Activated naive CD4-positive, alpha-beta T cell treated with anti-CD3 and anti-CD28 coated beads for 36 hours (primary cell): ENCODE measurements around the gene ARPIN. TPM values are rescaled to one million over a fixed set of nuclear protein-coding genes. Genes with fewer than 3 reads are reported as not detected.
"Not testable (repeated sequence)": the region's sequence is repeated elsewhere in the genome, so short reads cannot be mapped to it uniquely, and the experiment has no call there.

Experiments
- CTCF ChIA-PET: fragments of 350-600 bp; sonication (Branson Sonifier 250); formaldehyde crosslinking; loops from one replicate; lab custom pipeline; 2021; ENCODE audit warnings: antibody characterized with exemption; lab: Charles Lee
- DNase-seq: peaks from one replicate; pipeline ENCODE4 v3.0.0-alpha.2; 2020
- H3K27ac Mint-ChIP-seq: one replicate; pipeline ENCODE4 v1.8.0; 2021; ENCODE audit warnings: mild to moderate bottlenecking, mixed read lengths
- H3K27me3 Mint-ChIP-seq: one replicate; pipeline ENCODE4 v1.8.0; 2021; ENCODE audit warnings: low read depth, mixed read lengths
- H3K36me3 Mint-ChIP-seq: one replicate; pipeline ENCODE4 v1.8.0; 2021; ENCODE audit warnings: low read depth, mixed read lengths
- H3K4me1 Mint-ChIP-seq: one replicate; pipeline ENCODE4 v1.8.0; 2021; ENCODE audit warnings: low read depth, mixed read lengths
- H3K4me3 Mint-ChIP-seq: one replicate; pipeline ENCODE4 v1.8.0; 2021; ENCODE audit warnings: mild to moderate bottlenecking, moderate library complexity, mixed read lengths
- H3K9me3 Mint-ChIP-seq: one replicate; pipeline ENCODE4 v1.8.0; 2021; ENCODE audit warnings: mixed read lengths
- intact Hi-C: fragments of 100-400 bp; cut with micrococcal nuclease; formaldehyde crosslinking; loops from one replicate; pipeline ENCODE4 v1.15.1; 2023
- total RNA-seq, 2 experiments: library from RNA; stranded (reverse); gene quantifications; one replicate each; pipeline ENCODE4 v1.2.3, GENCODE V29; 2021

ARPIN gene
- not detected for total RNA-seq

DNA sequence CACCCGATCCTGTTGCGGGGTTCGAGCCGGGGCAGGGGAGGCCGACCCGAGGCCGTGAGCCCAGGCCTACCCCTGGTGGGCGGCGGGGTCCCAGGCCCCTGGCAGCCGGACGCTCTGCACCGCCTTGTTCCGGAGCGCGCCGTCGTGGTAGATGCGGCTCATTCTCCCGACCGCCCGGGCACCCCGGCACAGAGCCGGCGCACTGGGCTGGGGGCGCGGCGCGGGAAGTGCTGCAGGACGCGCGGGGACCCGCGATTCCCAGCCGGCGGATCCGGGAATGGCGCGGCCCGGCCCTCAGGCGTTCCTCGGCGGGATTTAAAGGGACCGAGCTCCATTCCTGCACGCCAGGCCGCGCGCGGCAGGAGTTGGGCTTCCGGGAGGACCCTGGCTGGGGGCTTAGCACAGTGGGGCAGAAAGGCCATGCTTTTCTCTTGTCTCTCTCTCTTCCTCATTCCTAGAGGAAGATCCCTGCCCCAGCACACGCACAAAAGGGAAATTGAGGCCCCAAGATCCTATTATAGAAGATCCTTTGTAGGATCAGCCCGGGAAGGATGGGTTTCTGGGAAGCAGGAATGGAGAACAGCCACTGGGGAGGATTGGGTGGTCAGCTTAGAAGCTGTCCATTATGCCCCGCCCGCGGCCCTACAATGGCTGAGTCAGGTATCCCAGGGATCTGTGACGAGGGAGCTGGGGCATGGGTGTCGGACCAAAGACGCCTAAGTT is at the start of gene ARPIN:
ARPIN (minus strand) TSS at position 279 of the 723 bp plus-strand sequence; CDS start at position 162, 117 bp downstream.
- Mint-ChIP-seq H3K9me3 (no peaks in the 10 kb centered on the region), H3K27me3 (peaks cover 37% of the 10 kb centered on the region), H3K4me1 (peaks cover 6% of the 10 kb centered on the region), H3K4me3 (peak within 1 kb of the TSS; percentile 19), H3K36me3 (no peaks in the 10 kb centered on the region), H3K27ac (no peak within 1 kb of the TSS)
- intact Hi-C loops: no loop called here
- CTCF ChIA-PET: interaction anchor here (0.7 to 1.1 kb wide), 3 partner anchors 14 to 174 kb away, joined by 3 to 5 read pairs (median 4); no protein-coding TSS in a partner anchor
- DNase-seq: no peak

DNA sequence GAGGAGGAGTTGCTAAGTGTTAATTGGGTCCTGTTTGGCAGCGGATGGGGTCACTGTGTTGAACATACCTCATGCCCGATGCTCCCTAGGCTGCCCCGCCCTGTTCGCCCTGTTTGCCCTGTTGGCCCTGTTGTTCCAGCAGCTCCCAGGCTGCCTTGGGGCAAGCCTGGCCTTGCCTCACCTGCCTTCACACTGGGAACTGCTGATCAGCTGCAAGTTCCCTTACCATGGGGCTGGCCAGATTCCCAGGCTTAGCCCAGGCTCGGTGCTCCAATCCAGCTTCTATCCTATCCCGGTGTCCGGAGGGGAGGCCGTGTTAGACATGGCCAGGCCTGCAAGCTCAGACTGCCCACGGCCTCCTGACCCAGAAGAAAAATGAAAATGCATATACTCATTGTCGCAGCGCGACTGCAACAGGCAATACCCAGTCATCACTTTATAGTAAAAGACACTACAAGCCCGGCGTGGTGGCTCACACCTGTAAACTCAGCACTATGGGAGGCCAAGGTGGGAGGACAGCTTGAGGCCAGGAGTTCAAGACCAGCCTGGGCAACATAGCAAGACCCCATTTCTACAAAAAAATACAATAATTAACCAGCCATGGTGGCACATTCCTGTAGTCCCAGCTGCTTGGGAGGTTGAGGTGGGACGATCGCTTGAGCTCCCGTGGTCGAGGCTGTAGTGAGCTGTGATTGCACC is 45.5 kb upstream of the ARPIN start:
- Mint-ChIP-seq H3K4me1 (no peaks in the 10 kb centered on the region), H3K4me3 (no peak overlapping the region), H3K27ac (no peak overlapping the region), H3K27me3 (no peaks in the 10 kb centered on the region), H3K9me3 (peaks cover 4% of the 10 kb centered on the region), H3K36me3 (no peaks in the 10 kb centered on the region)
- intact Hi-C loops: no loop called here
- CTCF ChIA-PET: interaction anchor here (1.1 to 1.4 kb wide), 2 partner anchors 11 to 83 kb away, joined by 3 read pairs; no protein-coding TSS in a partner anchor
- DNase-seq: no peak

DNA sequence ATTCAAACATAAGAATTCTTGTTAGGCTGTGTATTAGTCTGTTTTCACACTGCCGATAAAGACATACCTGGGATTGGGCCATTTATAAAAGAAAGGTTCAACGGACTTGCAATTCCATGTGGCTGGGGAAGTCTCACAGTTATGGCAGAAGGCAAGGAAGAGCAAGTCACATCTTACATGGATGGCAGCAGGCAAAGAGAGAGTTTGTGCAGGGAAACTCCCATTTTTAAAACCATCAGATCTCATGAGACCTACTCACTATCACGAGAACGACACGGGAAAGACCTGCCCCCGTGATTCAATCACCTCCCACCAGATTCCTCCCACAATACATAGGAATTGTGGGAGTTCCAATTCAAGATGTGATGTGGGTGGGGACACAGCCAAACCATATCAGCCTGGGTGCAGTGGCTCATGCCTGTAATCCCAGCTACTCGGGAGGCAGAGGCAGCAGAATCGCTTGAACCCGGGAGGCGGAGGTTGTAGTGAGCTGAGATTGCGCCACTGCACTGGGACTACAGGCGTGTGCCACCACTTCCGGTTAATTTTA is 42.8 kb upstream of the ARPIN start:
- H3K4me1 Mint-ChIP-seq, H3K27me3 Mint-ChIP-seq, DNase-seq, H3K9me3 Mint-ChIP-seq, CTCF ChIA-PET, H3K4me3 Mint-ChIP-seq, H3K27ac Mint-ChIP-seq, intact Hi-C loops, H3K36me3 Mint-ChIP-seq: not testable (repeated sequence)

DNA sequence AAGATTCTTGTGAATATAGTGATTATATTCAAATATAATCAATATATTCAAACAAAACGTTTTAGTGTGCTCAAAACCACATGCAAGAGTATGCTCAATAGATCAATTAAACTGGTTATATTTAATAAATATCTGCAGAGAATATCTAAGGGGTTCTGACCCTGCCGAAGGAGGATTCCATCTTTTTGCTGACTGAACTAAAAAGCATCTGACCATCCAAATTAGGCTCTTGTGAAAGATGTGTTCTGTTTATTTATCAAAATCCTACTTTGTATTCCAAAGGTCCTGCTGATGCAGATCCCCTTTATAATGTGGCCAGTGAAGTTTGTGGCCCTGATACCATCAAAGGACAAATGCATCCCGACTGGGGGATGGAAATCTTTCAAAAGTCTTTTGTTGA is 41.8 kb upstream of the ARPIN start:
- Mint-ChIP-seq H3K27ac (no peak overlapping the region), H3K4me3 (no peak overlapping the region), H3K4me1 (no peaks in the 10 kb centered on the region), H3K9me3 (peaks cover 4% of the 10 kb centered on the region), H3K36me3 (no peaks in the 10 kb centered on the region), H3K27me3 (no peaks in the 10 kb centered on the region)
- intact Hi-C loops: no loop called here
- CTCF ChIA-PET: no interaction called here
- no peak for DNase-seq

DNA sequence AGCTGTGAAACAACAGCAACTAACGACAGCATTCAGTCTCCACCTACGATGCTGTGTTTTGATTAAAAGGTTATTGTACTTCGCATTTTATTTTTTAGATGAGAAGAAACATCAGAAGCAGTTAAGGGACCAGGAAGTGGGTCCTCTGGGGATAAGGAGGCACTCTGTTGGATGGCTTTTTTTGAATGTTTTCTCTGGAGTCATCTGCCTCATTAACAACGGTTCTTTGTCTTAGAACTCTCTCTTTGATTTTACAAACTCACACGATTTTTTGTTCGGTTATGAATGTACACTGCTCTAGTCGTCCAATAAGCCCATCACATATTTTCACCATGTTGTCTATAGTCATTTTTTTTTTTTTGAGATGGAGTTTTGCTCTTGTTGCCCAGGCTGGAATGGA is 36.0 kb upstream of the ARPIN start:
- H3K4me3 Mint-ChIP-seq: no peak overlapping the region
- CTCF ChIA-PET: no interaction called here
- H3K27ac Mint-ChIP-seq: no peak overlapping the region
- no peaks in the 10 kb centered on the region for H3K27me3 Mint-ChIP-seq
- H3K36me3 Mint-ChIP-seq: no peaks in the 10 kb centered on the region
- no peaks in the 10 kb centered on the region for H3K4me1 Mint-ChIP-seq
- DNase-seq: no peak
- intact Hi-C loops: no loop called here
- no peaks in the 10 kb centered on the region for H3K9me3 Mint-ChIP-seq

DNA sequence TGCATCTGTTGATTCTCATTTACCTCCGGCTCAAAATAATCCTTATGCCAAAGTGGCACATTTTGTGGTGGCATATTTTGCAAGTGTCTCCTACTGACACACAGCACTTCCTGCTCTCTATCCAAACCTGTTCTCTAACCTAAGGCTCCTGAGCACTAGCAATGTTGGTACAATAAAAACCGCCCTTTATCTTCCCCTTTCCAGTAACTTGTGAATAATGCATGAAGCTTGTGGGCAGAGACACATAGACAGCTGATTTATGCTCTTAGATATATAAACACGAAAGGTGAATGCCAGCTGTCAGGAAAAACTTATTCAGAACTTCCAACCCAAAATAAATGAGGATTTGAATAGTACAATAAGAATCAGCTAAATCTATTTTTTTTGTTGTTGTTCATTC is 34.6 kb upstream of the ARPIN start:
- H3K27me3 Mint-ChIP-seq: no peaks in the 10 kb centered on the region
- CTCF ChIA-PET: interaction anchor here (0.6 to 1.5 kb wide), 2 partner anchors 10 to 53 kb away, joined by 3 to 4 read pairs; no protein-coding TSS in a partner anchor
- intact Hi-C loops: no loop called here
- H3K4me3 Mint-ChIP-seq: no peak overlapping the region
- H3K9me3 Mint-ChIP-seq: no peaks in the 10 kb centered on the region
- H3K27ac Mint-ChIP-seq: no peak overlapping the region
- no peaks in the 10 kb centered on the region for H3K4me1 Mint-ChIP-seq
- DNase-seq: no peak
- H3K36me3 Mint-ChIP-seq: no peaks in the 10 kb centered on the region

DNA sequence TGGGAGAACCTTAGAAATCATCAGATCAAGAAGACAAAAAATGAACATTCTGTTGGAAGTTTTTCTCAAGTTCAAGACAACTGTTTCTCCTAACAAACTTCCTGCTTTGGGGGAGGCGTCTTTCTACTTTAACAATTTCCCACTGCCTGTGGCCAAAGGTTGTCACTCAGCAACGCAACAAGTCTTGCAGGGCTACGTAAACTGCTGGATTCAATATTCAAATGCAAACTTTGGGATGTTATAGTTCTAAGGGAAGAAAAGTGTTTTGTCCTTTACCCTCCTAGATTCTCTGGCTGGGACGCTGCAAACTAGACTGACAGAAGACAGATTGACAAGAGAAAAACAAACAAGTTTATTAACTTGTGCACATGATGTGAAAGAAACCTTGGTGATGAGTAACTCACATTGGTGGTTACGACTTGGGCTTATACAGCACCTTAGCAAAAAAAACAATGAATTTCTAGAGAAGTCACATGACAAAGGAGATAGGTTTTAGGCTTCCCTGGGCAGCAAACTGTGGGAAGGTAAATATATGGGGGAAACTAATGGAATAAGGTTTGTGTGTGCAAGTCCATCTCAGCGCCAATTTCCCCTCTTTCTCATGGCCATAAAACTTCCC is 34.0 kb upstream of the ARPIN start:
- intact Hi-C loops: no loop called here
- H3K27ac Mint-ChIP-seq: no peak overlapping the region
- H3K4me1 Mint-ChIP-seq: no peaks in the 10 kb centered on the region
- no peaks in the 10 kb centered on the region for H3K27me3 Mint-ChIP-seq
- CTCF ChIA-PET: interaction anchor here (0.5 to 1.5 kb wide), 3 partner anchors 11 to 103 kb away, joined by 3 to 4 read pairs (median 4); no protein-coding TSS in a partner anchor
- no peaks in the 10 kb centered on the region for H3K36me3 Mint-ChIP-seq
- no peak overlapping the region for H3K4me3 Mint-ChIP-seq
- H3K9me3 Mint-ChIP-seq: no peaks in the 10 kb centered on the region
- DNase-seq: no peak

DNA sequence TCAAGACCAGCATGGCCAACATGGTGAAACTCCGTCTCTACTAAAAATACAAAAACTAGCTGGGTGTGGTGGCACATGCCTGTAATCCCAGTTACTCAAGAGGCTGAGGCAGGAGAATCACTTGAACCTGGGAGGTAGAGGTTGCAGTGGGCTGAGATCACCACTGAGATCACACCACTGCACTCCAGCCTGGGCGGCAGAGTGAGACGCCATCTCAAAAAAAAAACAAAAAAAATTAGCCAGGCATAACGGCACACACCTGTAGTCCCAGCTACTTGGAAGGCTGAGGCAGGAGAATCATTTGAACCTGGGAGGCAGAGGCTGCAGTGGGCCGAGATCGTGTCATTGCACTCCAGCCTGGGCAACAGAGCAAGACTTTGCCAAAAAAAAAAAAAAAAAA is 31.0 kb upstream of the ARPIN start:
- H3K27ac Mint-ChIP-seq, H3K4me1 Mint-ChIP-seq: not testable (repeated sequence)

DNA sequence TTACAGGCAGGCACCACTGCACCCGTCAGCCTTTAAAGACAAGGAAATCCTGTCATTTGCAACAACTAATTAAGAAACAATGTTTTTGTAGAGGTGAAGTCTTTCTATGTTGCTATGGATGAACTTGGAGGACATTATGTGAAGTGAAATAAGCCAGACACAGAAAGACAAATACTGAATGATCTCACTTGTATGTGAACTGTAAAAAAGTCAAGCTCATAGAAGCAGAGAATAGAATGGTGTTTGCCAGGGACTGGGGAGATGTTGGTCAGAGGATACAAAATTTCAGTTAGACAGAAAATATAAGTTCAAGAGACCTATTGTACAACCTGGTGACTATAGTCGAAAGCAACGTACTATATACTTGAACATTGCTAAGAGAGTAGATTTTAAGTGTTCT is 27.2 kb upstream of the ARPIN start:
- CTCF ChIA-PET: interaction anchor here (0.7 to 1.0 kb wide), 2 partner anchors 10 to 65 kb away, joined by 3 to 4 read pairs; no protein-coding TSS in a partner anchor
- Mint-ChIP-seq H3K9me3 (no peaks in the 10 kb centered on the region), H3K27me3 (no peaks in the 10 kb centered on the region), H3K27ac (no peak overlapping the region), H3K4me3 (no peak overlapping the region), H3K4me1 (peaks cover 18% of the 10 kb centered on the region), H3K36me3 (no peaks in the 10 kb centered on the region)
- intact Hi-C loops: no loop called here
- no peak for DNase-seq

More for the DNA sequence above, 31.0 kb upstream of the ARPIN start:
- DNase-seq, H3K9me3 Mint-ChIP-seq, H3K27me3 Mint-ChIP-seq, H3K4me3 Mint-ChIP-seq, H3K36me3 Mint-ChIP-seq, intact Hi-C loops: not testable (repeated sequence)
- CTCF ChIA-PET: interaction anchor here (0.6 kb wide), 1 partner anchor 46 kb away, joined by 4 read pairs; no protein-coding TSS in a partner anchor

DNA sequence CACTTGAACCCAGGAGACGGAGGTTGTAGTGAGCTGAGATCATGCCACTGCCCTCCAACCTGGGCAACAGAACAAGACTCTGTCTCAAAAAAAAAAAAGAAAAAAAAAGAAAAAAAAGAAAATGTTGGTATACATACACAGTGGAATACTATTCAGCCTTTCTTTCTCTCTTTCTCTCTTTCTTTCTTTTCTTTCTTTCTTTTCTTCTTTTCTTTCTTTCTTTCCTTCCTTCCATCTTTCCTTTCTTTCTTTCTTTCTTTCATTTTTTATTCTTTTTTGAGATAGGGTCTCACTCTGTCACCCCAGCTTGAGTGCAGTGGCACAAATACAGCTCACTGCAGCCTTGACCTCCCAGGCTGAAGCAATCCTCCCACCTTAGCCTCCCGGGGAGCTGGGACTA is 26.6 kb upstream of the ARPIN start:
- H3K4me3 Mint-ChIP-seq, H3K36me3 Mint-ChIP-seq, DNase-seq, H3K27me3 Mint-ChIP-seq, H3K27ac Mint-ChIP-seq, intact Hi-C loops, H3K9me3 Mint-ChIP-seq: not testable (repeated sequence)
- CTCF ChIA-PET: interaction anchor here (0.7 kb wide), 1 partner anchor 9 kb away, joined by 4 read pairs; no protein-coding TSS in a partner anchor
- H3K4me1 Mint-ChIP-seq: peaks cover 18% of the 10 kb centered on the region

DNA sequence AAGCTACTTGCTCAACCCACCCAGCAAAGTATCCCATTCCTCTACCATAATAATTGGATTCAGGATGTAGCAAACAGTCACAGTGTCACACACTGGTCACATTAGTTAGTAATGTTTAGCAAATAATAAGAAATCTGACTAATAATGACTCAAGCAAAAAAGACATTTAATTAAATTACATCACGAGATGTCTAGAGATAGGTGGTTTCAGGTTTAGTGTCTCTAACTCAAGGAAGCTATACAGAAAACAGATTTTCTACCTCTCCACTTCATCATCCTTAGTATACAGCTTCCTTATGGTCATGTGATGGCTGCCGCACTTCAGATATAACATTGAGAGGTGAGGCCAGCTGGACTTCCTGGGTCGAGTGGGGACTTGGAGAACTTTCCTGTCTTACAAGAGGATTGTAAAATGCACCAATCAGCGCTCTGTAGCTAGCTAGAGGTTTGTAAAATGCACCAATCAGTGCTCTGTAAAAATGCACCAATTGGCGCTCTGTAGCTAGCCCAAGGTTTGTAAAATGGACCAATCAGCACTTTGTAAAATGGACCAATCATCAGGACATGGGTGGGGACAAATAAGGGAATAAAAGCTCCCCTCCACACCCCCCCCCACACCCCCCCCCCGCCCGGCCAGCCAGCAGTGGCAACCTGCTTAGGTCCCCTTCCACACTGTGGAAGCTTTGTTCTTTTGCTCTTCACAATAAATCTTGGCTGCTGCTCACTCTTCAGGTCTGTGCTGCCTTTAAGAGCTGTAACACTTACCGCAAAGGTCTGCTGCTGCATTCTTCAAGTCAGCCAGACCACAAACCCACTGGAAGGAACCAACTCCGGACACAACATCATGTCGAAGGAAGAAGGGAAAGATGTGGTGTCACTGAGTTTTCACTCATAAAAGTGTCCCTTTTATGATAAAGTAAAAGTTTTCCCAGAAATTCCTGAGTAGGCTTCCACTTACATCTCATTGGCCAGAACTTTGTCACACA is 24.9 kb upstream of the ARPIN start:
- no peaks in the 10 kb centered on the region for H3K27me3 Mint-ChIP-seq
- CTCF ChIA-PET: no interaction called here
- H3K27ac Mint-ChIP-seq: no peak overlapping the region
- H3K4me1 Mint-ChIP-seq: peaks cover 18% of the 10 kb centered on the region
- no peak overlapping the region for H3K4me3 Mint-ChIP-seq
- no peak for DNase-seq
- no peaks in the 10 kb centered on the region for H3K9me3 Mint-ChIP-seq
- no peaks in the 10 kb centered on the region for H3K36me3 Mint-ChIP-seq
- intact Hi-C loops: no loop called here
